ENCODE results near the gene ZYX.
A peak's percentile ranks its signal among the peaks of the same experiment; 100 is the strongest.

ZYX gene

GRCh38 chr7:143380646-143381426 lies at the start of gene ZYX:
ZYX (plus strand) TSS chr7:143381345; CDS start chr7:143381572, 227 bp downstream.
- peak; percentile 72 to 85 (median 76) for DNase-seq (ENCODE audit: low read depth in 3 of 3)

- no peak for DNase-seq (ENCODE audit: low read depth in 3 of 3)
These were observed 46.9 kb upstream of the ZYX start for GRCh38 chr7:143334244-143334643.

DNA sequence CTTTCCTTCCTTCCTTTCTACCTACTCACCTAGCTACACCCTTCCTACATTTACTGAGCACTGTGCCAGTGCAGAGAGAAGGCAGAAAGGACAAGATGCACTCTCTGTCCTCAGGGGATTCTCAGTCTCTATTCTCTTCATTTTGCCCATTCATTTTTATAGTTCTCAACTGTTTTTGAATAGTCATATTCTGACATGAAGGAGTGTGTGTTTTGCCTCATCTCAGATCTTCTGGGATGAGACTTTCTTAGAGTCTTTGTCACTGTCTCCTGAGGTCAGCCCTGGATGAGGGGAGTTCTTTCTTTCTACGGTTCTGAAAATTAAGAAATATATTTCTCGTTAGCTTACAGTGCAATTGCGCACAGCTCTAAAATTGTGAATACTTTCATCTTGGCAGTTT lies 43.9 kb upstream of the ZYX start:
- no peak for DNase-seq (ENCODE audit: low read depth in 3 of 3)

DNA sequence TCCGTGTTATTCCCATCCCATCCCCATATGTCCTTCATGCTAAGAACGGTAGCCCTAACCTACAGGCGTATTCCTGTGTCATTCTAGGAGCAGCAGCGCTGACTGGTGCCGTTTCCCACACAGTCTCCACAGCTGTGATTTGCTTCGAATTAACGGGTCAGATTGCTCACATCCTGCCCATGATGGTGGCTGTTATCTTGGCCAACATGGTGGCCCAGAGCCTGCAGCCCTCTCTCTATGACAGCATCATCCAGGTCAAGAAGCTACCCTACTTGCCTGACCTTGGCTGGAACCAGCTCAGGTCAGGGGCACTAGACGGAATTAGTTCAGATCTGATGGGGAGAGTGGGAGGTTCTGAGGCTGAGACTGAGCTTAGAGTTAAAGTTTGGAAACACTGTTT lies 39.3 kb upstream of the ZYX start:
- no peak for DNase-seq (ENCODE audit: low read depth in 3 of 3)

DNA sequence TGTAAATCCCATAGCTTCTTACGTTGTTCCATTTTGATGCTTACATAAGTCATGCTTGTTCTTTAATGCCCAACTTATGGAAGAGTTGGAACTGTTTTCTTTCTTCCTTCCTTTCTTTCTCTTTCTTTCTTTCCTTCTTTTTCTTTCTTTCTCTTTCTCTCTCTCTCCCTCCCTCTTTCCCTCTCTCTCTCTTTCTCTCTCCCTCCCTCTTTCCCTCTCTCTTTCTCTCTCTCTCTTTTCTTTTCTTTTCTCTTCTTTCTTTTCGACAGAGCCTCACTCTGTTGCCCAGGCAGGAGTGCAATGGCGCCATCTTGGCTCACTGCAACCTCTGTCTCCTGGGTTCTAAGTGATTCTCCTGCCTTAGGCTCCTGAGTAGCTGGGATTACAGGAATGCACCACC lies 37.5 kb upstream of the ZYX start:
- DNase-seq (ENCODE audit: low read depth in 3 of 3), result no peak

DNA sequence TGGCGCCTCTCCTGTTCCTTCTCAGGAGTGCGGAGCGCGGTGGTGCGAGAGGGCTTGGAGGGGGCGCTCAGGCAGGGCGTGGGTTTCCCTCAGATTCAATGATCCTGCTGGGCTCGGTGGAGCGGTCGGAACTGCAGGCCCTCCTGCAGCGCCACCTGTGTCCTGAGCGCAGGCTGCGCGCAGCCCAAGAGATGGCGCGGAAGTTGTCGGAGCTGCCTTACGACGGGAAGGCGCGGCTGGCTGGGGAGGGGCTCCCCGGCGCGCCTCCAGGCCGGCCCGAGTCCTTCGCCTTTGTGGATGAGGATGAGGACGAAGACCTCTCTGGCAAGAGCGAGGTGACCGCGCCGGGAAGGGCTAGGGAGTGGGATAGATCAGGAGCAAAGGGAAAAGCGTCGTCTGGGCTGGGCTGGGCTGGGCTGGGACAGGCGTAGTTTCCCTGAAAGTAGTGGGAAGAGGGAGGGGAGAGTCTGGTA lies 35.7 kb upstream of the ZYX start:
- DNase-seq (ENCODE audit: low read depth in 3 of 3), result peak; percentile 30 to 68 (median 39)

GRCh38 chr7:143346018-143346417 lies 35.1 kb upstream of the ZYX start:
- no peak for DNase-seq (ENCODE audit: low read depth in 3 of 3)

GRCh38 chr7:143347950-143348349 lies 33.2 kb upstream of the ZYX start:
- no peak for DNase-seq (ENCODE audit: low read depth in 3 of 3)

- no peak for DNase-seq (ENCODE audit: low read depth in 3 of 3)
These were observed 30.1 kb upstream of the ZYX start for GRCh38 chr7:143351060-143351459.

GRCh38 chr7:143351574-143351973 lies 29.6 kb upstream of the ZYX start:
- no peak for DNase-seq (ENCODE audit: low read depth in 3 of 3)

GRCh38 chr7:143352531-143353002 lies 28.6 kb upstream of the ZYX start:
- DNase-seq (ENCODE audit: low read depth in 3 of 3), result no peak

DNA sequence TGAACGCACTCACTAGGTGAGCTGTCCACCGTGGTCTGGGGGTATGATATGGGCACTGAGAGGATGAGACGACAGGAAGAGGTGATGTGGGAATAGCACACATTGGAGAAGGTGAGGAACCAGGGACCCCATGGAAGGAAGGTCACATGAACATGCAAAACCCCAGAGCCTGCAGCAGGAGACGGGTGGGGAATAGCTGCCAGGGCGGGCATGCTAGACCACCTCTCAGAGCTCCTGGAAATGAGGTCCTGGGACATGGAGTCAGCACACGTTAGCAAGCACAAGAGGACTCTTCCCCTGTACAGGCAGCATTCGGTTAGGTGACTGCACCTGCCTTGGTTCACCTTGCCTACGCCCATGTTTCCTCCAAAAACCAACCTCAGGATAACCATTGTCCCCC lies 26.8 kb upstream of the ZYX start:
- DNase-seq (ENCODE audit: low read depth in 3 of 3), result no peak

DNA sequence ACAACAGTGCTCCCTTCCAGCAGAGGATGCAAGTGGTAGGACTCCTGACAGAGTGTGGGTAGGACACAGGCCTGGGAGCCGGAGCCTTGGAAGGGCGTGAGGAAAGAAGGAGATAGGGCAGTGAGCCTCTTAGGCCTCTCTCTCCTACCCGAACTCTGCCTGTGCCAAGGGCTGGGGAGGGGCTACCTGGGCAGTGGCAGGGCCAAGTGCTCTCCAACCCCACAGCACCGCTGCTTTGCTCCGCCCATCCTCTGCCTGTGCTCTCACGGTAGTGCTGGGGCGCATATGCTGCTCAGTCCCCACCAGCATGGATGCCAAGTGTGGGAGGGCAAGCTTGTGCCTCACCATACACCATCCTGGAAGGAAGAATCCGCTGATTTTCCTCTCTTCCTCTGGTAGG lies 26.2 kb upstream of the ZYX start:
- no peak for DNase-seq (ENCODE audit: low read depth in 3 of 3)

DNA sequence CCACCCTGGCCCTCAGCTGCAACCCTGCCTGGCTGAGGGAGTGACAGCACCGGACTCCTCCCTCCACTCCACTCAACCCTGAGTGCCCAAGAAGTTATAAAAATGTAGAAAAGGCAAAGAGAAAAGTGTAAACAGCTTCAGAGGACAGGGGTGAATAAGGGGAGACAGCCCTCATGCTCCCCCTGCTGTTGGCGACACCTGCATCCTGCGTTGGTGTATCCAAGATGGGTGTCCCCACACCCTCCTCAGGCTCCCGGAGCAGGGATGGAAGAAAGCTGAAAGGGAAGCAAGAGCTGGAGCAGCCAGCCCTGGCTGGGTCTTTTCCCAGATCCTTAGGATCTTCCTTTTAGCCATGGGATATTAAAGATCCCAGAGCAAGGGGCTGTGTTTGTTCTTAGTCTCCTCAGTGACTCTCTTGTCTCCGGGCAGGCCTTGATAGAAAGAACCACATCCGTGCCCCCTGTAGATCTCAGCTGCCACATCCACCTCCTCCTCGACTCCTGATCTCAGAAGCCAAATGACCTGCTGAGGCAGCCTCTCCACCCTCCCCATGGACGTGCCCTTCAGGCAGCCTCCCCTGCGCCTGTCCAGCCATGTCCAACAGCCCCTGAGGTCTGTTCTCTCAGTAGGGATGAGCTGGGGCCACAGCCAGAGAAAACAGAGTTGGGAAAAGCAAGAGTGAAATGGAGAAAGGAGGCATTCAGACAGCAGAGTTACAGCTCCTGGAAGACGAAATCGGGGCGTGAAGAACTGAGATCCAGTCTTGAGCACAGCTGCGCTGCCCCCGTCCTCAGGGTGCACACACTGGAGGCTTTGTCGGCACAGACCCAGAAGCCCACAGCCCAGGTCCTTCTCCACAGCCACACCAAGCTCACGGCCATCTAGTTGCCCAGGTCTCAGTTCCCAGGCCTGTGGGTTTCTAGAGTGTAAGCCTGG lies 25.4 kb upstream of the ZYX start:
- DNase-seq (ENCODE audit: low read depth in 3 of 3), result no peak

DNA sequence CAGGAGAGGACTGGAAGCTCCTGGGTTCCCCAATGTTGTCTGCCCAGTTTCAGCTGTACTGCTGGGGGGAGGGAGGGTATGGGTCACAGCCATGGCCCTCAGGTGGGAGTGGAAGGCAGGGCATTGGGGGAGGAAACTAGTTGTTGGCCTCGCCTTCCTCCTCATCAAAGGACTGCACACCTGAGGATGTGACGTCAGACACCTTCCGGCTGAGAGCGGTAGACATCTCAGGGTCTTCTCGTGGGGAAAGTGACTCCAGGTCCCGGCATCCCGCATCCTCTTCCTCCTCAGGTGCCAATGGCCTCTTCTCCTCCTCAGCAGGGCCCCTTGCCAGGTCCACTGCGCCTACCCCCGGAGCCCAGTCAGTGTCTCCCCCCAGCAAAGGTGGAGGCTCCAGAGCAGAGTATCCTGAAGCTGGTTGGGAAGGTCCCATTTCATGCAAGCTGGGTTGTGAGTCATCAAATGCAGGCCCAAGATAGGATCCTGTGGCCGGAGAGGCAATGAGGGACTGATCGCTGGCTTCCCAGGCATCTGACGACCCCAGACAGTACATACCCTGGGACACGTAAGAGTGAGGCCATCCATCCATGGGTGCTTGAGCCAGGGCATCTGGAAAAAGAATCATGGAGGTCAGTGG lies 24.6 kb upstream of the ZYX start:
- DNase-seq (ENCODE audit: low read depth in 3 of 3), result no peak

DNA sequence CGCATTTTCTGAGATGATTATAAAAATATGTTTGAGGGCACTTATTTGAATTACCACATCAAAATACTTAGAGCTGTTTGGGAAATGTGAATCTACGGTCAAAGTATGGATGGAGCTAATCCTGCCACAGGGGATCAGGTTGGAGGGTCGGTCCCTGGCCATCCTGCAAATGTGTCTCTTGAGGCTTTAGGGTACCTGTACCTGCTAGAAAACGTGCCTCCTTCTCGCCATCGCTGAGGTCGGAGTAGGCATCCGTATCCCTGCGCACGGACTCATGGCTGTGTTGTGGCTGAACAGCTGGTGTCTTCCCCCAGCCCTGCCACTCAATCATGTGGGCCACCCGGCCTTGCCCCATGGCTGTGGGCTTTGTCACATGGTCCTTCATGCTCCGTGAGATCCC lies 22.5 kb upstream of the ZYX start:
- DNase-seq (ENCODE audit: low read depth in 3 of 3), result no peak

GRCh38 chr7:143359771-143360353 lies 21.3 kb upstream of the ZYX start:
- no peak for DNase-seq (ENCODE audit: low read depth in 3 of 3)

DNA sequence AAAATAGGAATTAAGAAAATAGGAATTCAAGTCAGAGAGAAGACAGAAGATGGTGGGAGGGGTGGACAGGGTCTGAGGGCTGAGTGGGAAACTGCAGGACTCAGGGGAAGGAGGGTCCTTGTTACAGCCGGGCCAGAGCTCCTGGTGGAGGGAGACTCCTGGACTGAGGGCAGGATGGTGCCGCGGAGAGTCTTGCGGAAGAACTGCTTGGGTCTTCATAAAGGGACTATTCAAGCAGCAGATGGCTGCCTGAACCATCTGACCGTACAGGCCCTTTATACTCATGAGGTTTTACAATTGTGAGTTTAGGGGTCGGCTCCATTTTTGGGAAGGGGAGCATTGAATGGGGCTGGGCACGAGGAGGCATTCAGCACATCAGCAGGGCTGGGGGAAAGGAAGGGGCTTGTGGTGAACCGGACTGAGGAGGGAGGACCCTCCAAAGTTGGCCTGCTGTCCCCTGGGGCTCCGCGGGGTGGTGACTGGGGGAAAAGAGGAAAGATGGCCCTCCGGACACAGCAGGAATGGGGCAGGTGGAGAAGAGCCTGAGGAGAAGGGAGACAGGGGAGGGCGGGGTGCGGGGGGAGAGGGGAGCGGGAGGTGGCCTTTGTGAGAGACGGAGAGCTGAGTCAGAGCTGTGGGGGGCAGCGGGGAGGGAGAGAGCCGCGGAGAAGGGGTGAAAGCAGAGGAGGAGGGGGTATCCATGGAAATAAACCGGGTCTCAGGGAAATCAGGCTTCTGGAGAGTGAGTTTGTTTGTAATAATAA lies 20.2 kb upstream of the ZYX start:
- DNase-seq (ENCODE audit: low read depth in 3 of 3), result no peak

DNA sequence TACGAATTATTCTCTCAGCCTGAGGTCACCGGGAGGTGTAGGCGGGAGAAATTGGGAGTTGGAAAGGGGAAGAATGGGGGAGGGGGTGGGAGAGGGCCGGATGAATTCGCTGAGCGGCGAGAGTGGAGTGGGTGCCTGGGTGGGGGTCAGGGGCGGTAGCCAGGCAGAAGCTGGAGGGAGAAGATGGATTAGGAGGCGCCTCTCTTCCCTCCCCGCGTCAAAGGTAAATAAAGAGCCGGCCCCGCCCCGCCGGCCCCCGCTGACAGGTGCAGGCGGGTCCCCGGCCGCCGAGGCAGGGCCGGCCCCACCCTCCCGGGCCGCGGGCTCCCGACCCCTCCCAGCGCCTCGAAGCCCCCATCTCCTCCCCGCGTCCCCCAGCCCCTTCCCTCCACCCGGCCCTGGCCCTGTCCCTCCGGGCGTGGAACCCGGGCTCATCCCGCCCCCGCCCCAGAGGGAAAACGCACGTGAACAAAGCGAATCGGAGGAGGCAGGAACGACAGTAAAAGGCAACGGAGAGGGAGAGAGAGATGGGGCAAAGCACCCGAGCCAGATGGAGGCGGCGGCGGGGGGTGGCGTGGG lies 19.5 kb upstream of the ZYX start:
- no peak for DNase-seq (ENCODE audit: low read depth in 3 of 3)

DNA sequence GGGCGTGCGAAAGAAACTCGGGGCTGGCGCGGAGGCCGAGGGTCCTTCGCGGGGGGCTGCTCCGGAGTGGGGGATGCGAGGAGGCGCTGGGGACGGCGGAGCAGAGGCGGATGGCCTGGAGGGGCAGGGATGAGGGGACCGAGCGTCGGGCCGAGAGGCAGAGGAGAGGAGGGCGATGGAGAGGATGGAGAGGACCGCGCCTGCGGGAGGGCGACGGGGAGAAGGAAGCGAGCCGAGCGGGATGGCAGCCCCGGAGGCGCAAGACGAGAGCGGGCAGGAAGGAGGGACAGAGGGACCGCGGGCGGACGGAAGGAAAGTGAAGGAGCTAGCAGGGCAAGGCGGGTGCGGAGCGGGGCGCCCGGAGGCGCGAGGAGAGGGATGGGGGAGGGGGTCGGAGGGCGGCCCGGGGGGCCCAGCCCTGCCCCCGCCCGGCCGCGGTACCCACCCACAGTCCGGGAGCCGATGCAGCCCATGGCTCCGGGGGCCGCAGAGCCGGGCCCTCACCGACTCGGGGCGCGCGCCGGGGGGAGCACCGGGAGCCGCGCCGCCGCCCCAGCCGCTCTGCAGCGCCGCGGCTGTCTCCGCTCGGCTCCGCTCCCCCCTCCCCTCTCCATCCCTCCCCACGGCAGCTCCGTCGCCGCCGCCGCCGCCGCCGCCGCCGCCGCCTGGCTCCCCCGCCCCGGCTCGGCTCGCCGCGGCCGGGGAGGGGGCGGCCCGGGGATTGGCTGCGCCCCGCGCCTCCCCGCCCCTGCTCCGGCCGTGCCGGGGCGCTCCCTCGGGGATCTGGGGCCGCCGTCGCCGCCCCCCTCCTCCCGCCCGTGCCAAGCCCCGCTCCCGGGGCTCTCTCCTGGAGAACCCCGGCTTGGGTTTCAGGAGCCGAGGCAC lies 18.8 kb upstream of the ZYX start, which contains the start of gene FAM131B:
Gene FAM131B (minus strand): TSS at position 583 of the 885 bp plus-strand sequence. CDS start 110 bp downstream, at position 473.
- no peak for DNase-seq (ENCODE audit: low read depth in 3 of 3)

Measured in stimulated activated CD4-positive, alpha-beta T cell treated with anti-CD3 and anti-CD28 coated beads, TNF-alpha, amount 100 ng/mL, for 24 hours (primary cell).